Liver (tissue), 9 donors: ENCODE results near the gene LRRC8B. TPM values are rescaled to one million over a fixed set of nuclear protein-coding genes. Genes with fewer than 3 reads are reported as not detected.

ENCODE experiments used
- DNase-seq: peaks from one replicate; pipeline ENCODE4 v3.0.0-alpha.2; 2017; ENCODE audit warnings: low spot score
- H3K27ac ChIP-seq, 2 donors: one replicate each; pipeline ENCODE4 v1.7.0; 2013; ENCODE audit warnings: inconsistent platforms in 2 of 2, low read length in 2 of 2, control low read depth in 1 of 2, low read depth in 1 of 2, mild to moderate bottlenecking in 1 of 2
- H3K27me3 ChIP-seq, 4 donors: one replicate each; pipeline versions ENCODE4 v1.6.1 to v1.7.0; 2013; ENCODE audit warnings: low read length in 3 of 4, inconsistent platforms in 1 of 4, mild to moderate bottlenecking in 1 of 4, moderate library complexity in 1 of 4; ENCODE audit not compliant: control insufficient read depth in 4 of 4, insufficient read depth in 4 of 4
- H3K36me3 ChIP-seq, 4 donors: one replicate each; pipeline versions ENCODE4 v1.6.1 to v1.7.0; 2013; ENCODE audit warnings: low read length in 3 of 4, mild to moderate bottlenecking in 3 of 4, low read depth in 1 of 4, moderate library complexity in 1 of 4; ENCODE audit not compliant: control insufficient read depth in 4 of 4, insufficient read depth in 3 of 4
- H3K4me1 ChIP-seq, 4 donors: one replicate each; pipeline versions ENCODE4 v1.6.1 to v1.7.0; 2013; ENCODE audit warnings: low read length in 3 of 4, mild to moderate bottlenecking in 3 of 4, moderate library complexity in 1 of 4; ENCODE audit not compliant: control insufficient read depth in 4 of 4, insufficient read depth in 4 of 4
- H3K4me3 ChIP-seq, 3 donors: one replicate each; pipeline versions ENCODE4 v1.6.1 to v1.7.0; 2013; ENCODE audit warnings: low read length in 3 of 3, control low read depth in 1 of 3, low read depth in 1 of 3, mild to moderate bottlenecking in 1 of 3
- H3K9ac ChIP-seq, 2 donors: one replicate each; pipeline ENCODE4 v1.7.0; 2013; ENCODE audit warnings: low read length in 2 of 2, mild to moderate bottlenecking in 2 of 2, moderate library complexity in 2 of 2, control low read depth in 1 of 2, low read depth in 1 of 2
- H3K9me3 ChIP-seq, 4 donors: one replicate each; pipeline versions ENCODE4 v1.6.1 to v1.7.0; 2013; ENCODE audit warnings: low read length in 3 of 4; ENCODE audit not compliant: control insufficient read depth in 4 of 4
- ATF3 ChIP-seq: IDR thresholded peaks from 2 replicates; pipeline ENCODE4 v1.6.1; 2016; ENCODE audit warnings: antibody characterized with exemption
- CTCF ChIP-seq: fragments of 150-350 bp; IDR thresholded peaks from 2 replicates; pipeline ENCODE4 v1.5.1; 2017; ENCODE audit warnings: improper control_type of control experiment, low read depth, low read length; ENCODE audit not compliant: missing input control
- EGR1 ChIP-seq, 2 donors: IDR thresholded peaks; 2 replicates each; pipeline ENCODE4 v1.6.1; 2016 to 2018; ENCODE audit warnings: antibody characterized with exemption in 2 of 2, low read depth in 2 of 2
- FOXA1 ChIP-seq: IDR thresholded peaks from 2 replicates; pipeline ENCODE4 v1.6.1; 2016; ENCODE audit warnings: antibody characterized with exemption
- FOXA2 ChIP-seq: IDR thresholded peaks from 2 replicates; pipeline ENCODE4 v1.6.1; 2016; ENCODE audit warnings: antibody characterized with exemption
- GABPA ChIP-seq, 2 donors: IDR thresholded peaks in 1 of 2; conservative IDR thresholded peaks in 1 of 2; 2 replicates each; pipeline ENCODE4 v1.6.1; 2016; ENCODE audit warnings: antibody characterized with exemption in 2 of 2, mild to moderate bottlenecking in 1 of 2, moderate library complexity in 1 of 2
- HNF4A ChIP-seq, 2 donors: conservative IDR thresholded peaks; 2 replicates each; pipeline ENCODE4 v1.6.1; 2016; ENCODE audit warnings: antibody characterized with exemption in 2 of 2, mild to moderate bottlenecking in 2 of 2
- HNF4G ChIP-seq: IDR thresholded peaks from 2 replicates; pipeline ENCODE4 v1.6.1; 2016; ENCODE audit warnings: antibody characterized with exemption
- JUND ChIP-seq, 2 donors: IDR thresholded peaks; 2 replicates each; pipeline ENCODE4 v1.6.1; 2016; ENCODE audit warnings: antibody characterized with exemption in 2 of 2
- MAX ChIP-seq: IDR thresholded peaks from 2 replicates; pipeline ENCODE4 v1.6.1; 2016; ENCODE audit warnings: antibody characterized with exemption
- NR2F2 ChIP-seq: IDR thresholded peaks from 2 replicates; pipeline ENCODE4 v1.6.1; 2016; ENCODE audit warnings: antibody characterized with exemption
- RAD21 ChIP-seq, 2 donors: IDR thresholded peaks; 2 replicates each; pipeline ENCODE4 v1.6.1; 2016; ENCODE audit warnings: antibody characterized with exemption in 2 of 2, mild to moderate bottlenecking in 2 of 2
- REST ChIP-seq: IDR thresholded peaks from 2 replicates; pipeline ENCODE4 v1.6.1; 2016; ENCODE audit warnings: antibody characterized with exemption, mild to moderate bottlenecking
- RXRA ChIP-seq, 2 donors: IDR thresholded peaks; 2 replicates each; pipeline ENCODE4 v1.6.1; 2017 to 2018; ENCODE audit warnings: antibody characterized with exemption in 2 of 2, mild to moderate bottlenecking in 1 of 2
- SP1 ChIP-seq: IDR thresholded peaks from 2 replicates; pipeline ENCODE4 v1.6.1; 2018; ENCODE audit warnings: antibody characterized with exemption, mild to moderate bottlenecking
- TAF1 ChIP-seq: conservative IDR thresholded peaks from 2 replicates; pipeline ENCODE4 v1.6.1; 2016; ENCODE audit warnings: antibody characterized with exemption, mild to moderate bottlenecking
- YY1 ChIP-seq: IDR thresholded peaks from 2 replicates; pipeline ENCODE4 v1.6.1; 2016; ENCODE audit warnings: antibody characterized with exemption, mild to moderate bottlenecking
- ZBTB33 ChIP-seq: IDR thresholded peaks from 2 replicates; pipeline ENCODE4 v1.6.1; 2016; ENCODE audit warnings: antibody characterized with exemption
- WGBS: extraction: QIAGEN DNeasy Blood & Tissue Kit; methylation state at CpG from one replicate; pipeline ENCODE4 v1.1.7; 2013; 5-methylcytosine and 5-hydroxymethylcytosine counted together
- polyA plus RNA-seq, 2 donors: library from polyadenylated mRNA; stranded (reverse) in 1 of 2; unstranded in 1 of 2; fragments of 200-250 nt in 1 of 2; fragments of >200 nt in 1 of 2; fragmentation: Nextera tagmentation in 1 of 2; extraction: Ambion mirVana in 1 of 2; gene quantifications; one replicate each; pipeline versions ENCODE4 v1.2.1 to v1.2.3, GENCODE V29; 2013 to 2015
- total RNA-seq, 2 donors: library from RNA; depleted of rRNA; stranded (reverse); fragments of >200 nt; gene quantifications; one replicate each; pipeline ENCODE4 v1.2.3, GENCODE V29; 2014
- donor health status: healthy.
- donor health status: healthy.
- donor health status: healthy.
- donor health status: healthy.
- donor health status: healthy.

The LRRC8B gene
- total and polyA plus RNA-seq, 4 donors, result 1.2 to 4.3 (median 2.5) TPM

- H3K27me3 ChIP-seq, result no peaks in the 10 kb centered on the region
- no peaks in the 10 kb centered on the region for H3K36me3 ChIP-seq
- H3K27ac ChIP-seq, result no peak overlapping the region
- DNase-seq, result no peak
- H3K9me3 ChIP-seq, result no peaks in the 10 kb centered on the region
- no peak for TF ChIP-seq YY1
- no peak for TF ChIP-seq SP1
- TF ChIP-seq FOXA2, result no peak
- TF ChIP-seq ATF3, result no peak
- TF ChIP-seq MAX, result no peak
- no peak for TF ChIP-seq REST
- TF ChIP-seq JUND (IDR thresholded peaks at IDR 0.05), result no peak
- no peak for TF ChIP-seq ZBTB33
- no peak for TF ChIP-seq HNF4G
- no peak for TF ChIP-seq HNF4A (conservative IDR thresholded peaks at IDR 0.05)
- no peak for TF ChIP-seq RAD21 (IDR thresholded peaks at IDR 0.05)
- no peak for TF ChIP-seq GABPA (IDR thresholded peaks at IDR 0.05 in 1 of 2, conservative IDR thresholded peaks at IDR 0.05 in 1 of 2)
- TF ChIP-seq EGR1 (IDR thresholded peaks at IDR 0.05; ENCODE audit: low read depth in 2 of 2), result no peak
- no peak for TF ChIP-seq CTCF
- TF ChIP-seq TAF1, result no peak
- no peak for TF ChIP-seq FOXA1
- TF ChIP-seq NR2F2, result no peak
- no peak for TF ChIP-seq RXRA (IDR thresholded peaks at IDR 0.05)
- WGBS, result 81% methylated on average over 8 of the region's 8 CpGs
- no peak overlapping the region for H3K4me3 ChIP-seq
- H3K4me1 ChIP-seq, result no peaks in the 10 kb centered on the region
- H3K9ac ChIP-seq, result no peak overlapping the region
Measured at GRCh38 chr1:89530444-89531089, 5.9 kb downstream of the LRRC8B start.
